GM12872 (cell line): ENCODE data around the gene CCT6A.

ENCODE experiments used
- TF ChIP-seq, protein P1 (sequence below): IDR thresholded peaks from 3 replicates; pipeline ENCODE4 v1.5.1; 2011; ENCODE audit warnings: low read depth, mild to moderate bottlenecking, low read length, moderate library complexity; ENCODE audit not compliant: insufficient read depth

CCT6A gene

GRCh38 chr7:56078196-56078595 is 26.6 kb downstream of the CCT6A start:
- TF ChIP-seq, protein P1, sequence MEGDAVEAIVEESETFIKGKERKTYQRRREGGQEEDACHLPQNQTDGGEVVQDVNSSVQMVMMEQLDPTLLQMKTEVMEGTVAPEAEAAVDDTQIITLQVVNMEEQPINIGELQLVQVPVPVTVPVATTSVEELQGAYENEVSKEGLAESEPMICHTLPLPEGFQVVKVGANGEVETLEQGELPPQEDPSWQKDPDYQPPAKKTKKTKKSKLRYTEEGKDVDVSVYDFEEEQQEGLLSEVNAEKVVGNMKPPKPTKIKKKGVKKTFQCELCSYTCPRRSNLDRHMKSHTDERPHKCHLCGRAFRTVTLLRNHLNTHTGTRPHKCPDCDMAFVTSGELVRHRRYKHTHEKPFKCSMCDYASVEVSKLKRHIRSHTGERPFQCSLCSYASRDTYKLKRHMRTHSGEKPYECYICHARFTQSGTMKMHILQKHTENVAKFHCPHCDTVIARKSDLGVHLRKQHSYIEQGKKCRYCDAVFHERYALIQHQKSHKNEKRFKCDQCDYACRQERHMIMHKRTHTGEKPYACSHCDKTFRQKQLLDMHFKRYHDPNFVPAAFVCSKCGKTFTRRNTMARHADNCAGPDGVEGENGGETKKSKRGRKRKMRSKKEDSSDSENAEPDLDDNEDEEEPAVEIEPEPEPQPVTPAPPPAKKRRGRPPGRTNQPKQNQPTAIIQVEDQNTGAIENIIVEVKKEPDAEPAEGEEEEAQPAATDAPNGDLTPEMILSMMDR: no peak

DNA sequence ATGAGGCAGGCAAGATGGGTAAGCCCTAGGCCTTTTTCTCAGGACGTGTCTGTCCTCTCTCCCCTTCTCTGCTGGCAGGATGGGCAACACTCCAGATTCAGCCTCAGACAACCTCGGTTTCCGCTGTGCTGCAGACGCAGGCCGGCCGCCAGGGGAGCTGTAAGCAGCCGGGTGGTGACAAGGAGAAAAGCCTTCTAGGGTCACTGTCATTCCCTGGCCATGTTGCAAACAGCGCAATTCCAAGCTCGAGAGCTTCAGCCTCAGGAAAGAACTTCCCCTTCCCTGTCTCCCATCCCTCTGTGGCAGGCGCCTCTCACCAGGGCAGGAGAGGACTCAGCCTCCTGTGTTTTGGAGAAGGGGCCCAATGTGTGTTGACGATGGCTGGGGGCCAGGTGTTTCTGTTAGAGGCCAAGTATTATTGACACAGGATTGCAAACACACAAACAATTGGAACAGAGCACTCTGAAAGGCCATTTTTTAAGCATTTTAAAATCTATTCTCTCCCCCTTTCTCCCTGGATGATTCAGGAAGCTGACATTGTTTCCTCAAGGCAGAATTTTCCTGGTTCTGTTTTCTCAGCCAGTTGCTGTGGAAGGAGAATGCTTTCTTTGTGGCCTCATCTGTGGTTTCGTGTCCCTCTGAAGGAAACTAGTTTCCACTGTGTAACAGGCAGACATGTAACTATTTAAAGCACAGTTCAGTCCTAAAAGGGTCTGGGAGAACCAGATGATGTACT is 28.1 kb downstream of the CCT6A start:
- TF ChIP-seq, protein P1: no peak

DNA sequence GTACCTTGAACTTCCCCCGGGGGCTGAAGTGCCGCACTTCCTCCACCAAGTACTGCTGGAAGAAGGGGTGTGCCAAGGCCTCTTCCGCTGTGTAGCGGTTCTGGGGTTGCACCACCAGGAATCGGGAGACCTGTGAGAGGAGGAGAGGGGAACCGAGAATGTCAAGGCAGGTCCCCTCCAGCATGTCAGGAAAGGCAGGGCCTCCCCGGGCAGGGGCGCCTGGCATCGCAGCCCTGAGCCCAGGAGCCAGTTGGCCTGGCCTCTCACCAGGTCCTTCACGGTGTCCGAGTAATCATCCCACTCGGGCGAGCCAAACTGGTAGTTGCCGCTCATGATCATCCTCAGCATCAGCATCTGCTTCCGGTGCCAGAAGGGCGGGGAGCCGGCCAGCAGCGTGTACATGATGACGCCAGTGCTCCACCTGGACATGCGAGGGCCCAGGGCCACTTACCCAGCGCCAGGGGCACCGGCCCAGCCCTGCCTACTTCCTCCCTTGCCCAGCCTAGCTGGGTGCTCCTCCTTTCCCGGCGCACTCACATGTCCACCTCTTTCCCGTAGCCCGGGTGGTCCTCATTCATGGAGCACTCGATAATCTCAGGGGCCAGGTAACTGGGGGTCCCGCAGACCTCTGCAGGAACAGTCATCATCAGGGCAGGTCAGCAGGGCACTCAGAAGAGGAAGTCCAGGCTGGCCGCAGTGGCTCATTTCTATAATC is 30.2 kb downstream of the CCT6A start:
- TF ChIP-seq, protein P1: no peak

GRCh38 chr7:56083150-56083785 is 31.7 kb downstream of the CCT6A start:
- TF ChIP-seq, protein P1: no peak

DNA sequence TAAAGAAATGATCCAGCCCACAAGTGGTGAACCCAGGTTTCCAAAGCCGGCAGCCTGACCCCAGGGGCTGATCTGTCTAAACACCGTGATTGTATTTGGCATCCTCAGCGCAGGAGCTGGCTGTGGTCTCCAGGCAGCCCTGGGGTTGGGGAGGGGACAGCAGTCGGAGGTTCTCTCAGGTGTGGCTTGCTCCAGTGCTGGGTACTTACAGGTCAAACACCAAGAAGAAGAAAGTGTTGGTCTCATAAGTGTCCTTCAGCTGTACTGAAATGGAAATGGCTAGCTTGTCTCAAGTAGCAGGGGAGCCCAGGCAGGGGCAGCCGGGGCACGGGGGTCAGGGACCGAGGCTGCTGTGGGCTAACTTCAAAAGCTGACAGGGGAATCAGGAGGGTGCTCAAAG is 35.2 kb downstream of the CCT6A start:
- TF ChIP-seq, protein P1: no peak

DNA sequence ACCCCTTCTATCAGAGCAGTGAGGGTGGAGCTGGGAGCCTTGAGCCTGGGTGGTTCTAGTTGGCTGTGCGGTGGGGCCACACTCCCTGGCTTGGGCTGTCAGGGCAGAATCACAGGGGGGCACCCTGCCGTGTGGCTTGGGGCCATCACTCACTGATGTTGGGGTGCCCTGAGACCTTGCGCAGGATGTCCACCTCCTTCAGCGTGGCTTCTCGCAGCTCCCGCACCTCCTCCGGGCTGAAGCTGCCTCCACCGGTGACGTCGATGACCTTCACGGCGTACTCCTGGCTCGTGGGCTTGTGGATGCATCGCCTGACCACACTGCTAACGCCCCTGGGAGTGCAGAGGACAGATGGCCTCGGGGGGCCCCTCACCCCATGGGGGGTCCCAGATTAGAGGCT is 35.9 kb downstream of the CCT6A start:
- TF ChIP-seq, protein P1: no peak

- TF ChIP-seq, protein P1: no peak
Observed at GRCh38 chr7:56091591-56091990, 40.0 kb downstream of the CCT6A start.
